ENCODE measurements around the gene KIF1B.
"Not testable (repeated sequence)": the region's sequence is repeated elsewhere in the genome, so short reads cannot be mapped to it uniquely, and the experiment has no call there.

Gene KIF1B

DNA sequence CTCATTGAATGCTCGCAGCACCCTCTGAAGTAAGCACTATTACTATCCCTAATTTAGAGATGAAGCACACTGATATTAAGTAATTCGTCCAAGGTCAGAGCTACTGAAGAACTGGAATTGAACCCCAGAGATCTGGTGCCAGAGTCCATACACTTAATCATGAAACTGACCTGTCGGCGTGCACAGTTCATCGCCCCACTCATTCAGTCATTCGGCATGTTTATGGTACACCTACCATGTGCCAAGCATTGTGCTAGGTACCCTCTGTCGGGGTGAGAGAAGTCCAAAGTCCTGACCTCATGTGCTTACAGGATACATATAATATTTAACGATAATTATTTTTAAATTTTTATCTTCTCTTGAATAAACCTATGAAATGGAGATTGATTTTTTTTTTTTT, 214.3 kb downstream of the KIF1B start:
- peaks cover 13% of the 10 kb centered on the region for H3K36me3 ChIP-seq (ENCODE audit: insufficient read depth, low read length)
- no peaks in the 10 kb centered on the region for H3F3A ChIP-seq (ENCODE audit: insufficient read depth, low read length)
- H3K9ac ChIP-seq (ENCODE audit: low read length) = no peak overlapping the region
- H4K20me1 ChIP-seq (ENCODE audit: insufficient read depth, low read length) = no peaks in the 10 kb centered on the region
- H3K4me1 ChIP-seq (ENCODE audit: insufficient read depth, low read length, severe bottlenecking) = peaks cover 4% of the 10 kb centered on the region
- H3K4me2 ChIP-seq (ENCODE audit: low read length) = no peak overlapping the region
- no peak overlapping the region for H3K27ac ChIP-seq (ENCODE audit: low read depth, low read length, poor library complexity, severe bottlenecking)
- no peaks in the 10 kb centered on the region for H3K27me3 ChIP-seq (ENCODE audit: insufficient read depth, low read length)
- H3K4me3 ChIP-seq (ENCODE audit: low read depth, low read length, poor library complexity, severe bottlenecking) = no peak overlapping the region
- H3K9me3 ChIP-seq (ENCODE audit: low read length) = no peaks in the 10 kb centered on the region
- H3K9me2 ChIP-seq (ENCODE audit: low read depth, low read length) = no peaks in the 10 kb centered on the region
- TF ChIP-seq, protein P1, sequence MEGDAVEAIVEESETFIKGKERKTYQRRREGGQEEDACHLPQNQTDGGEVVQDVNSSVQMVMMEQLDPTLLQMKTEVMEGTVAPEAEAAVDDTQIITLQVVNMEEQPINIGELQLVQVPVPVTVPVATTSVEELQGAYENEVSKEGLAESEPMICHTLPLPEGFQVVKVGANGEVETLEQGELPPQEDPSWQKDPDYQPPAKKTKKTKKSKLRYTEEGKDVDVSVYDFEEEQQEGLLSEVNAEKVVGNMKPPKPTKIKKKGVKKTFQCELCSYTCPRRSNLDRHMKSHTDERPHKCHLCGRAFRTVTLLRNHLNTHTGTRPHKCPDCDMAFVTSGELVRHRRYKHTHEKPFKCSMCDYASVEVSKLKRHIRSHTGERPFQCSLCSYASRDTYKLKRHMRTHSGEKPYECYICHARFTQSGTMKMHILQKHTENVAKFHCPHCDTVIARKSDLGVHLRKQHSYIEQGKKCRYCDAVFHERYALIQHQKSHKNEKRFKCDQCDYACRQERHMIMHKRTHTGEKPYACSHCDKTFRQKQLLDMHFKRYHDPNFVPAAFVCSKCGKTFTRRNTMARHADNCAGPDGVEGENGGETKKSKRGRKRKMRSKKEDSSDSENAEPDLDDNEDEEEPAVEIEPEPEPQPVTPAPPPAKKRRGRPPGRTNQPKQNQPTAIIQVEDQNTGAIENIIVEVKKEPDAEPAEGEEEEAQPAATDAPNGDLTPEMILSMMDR (IDR thresholded peaks at IDR 0.05; ENCODE audit: low read length) = no peak
- TF ChIP-seq EZH2 (IDR thresholded peaks at IDR 0.05; ENCODE audit: borderline replicate concordance, low read length) = no peak
- no peak overlapping the region for H2AFZ ChIP-seq (ENCODE audit: low read length)
- no peaks in the 10 kb centered on the region for H3K79me2 ChIP-seq (ENCODE audit: insufficient read depth, low read length)

DNA sequence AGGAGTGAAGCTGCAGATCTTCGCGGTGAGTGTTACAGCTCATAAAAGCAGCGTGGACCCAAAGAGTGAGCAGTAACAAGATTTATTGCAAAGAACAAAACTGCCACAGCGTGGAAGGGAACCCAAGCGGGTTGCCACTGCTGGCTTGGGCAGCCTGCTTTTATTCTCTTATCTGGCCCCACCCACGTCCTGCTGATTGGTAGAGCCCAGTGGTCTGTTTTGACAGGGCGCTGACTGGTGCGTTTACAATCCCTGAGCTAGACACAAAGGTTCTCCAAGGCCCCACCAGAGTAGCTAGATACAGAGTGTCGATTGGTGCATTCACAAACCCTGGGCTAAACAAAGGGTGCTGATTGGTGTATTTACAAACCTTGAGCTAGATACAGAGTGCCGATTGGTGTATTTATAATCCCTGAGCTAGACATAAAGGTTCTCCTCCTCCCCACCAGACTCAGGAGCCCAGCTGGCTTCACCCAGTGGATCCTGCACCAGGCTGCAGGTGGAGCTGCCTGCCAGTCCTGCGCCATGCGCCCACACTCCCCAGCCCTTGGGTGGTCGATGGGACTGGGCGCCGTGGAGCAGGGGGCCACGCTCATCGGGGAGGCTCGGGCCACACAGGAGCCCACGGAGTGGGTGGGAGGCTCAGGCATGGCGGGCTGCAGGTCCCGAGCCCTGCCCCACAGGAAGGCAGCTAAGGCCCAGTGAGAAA, 215.6 kb downstream of the KIF1B start:
- H3K27ac ChIP-seq (ENCODE audit: low read depth, low read length, poor library complexity, severe bottlenecking); H3K9me2 ChIP-seq (ENCODE audit: low read depth, low read length); H3K4me3 ChIP-seq (ENCODE audit: low read depth, low read length, poor library complexity, severe bottlenecking); H2AFZ ChIP-seq (ENCODE audit: low read length); H4K20me1 ChIP-seq (ENCODE audit: insufficient read depth, low read length); H3K79me2 ChIP-seq (ENCODE audit: insufficient read depth, low read length); H3K9ac ChIP-seq (ENCODE audit: low read length); H3K4me2 ChIP-seq (ENCODE audit: low read length); H3F3A ChIP-seq (ENCODE audit: insufficient read depth, low read length); H3K27me3 ChIP-seq (ENCODE audit: insufficient read depth, low read length); H3K9me3 ChIP-seq (ENCODE audit: low read length); H3K36me3 ChIP-seq (ENCODE audit: insufficient read depth, low read length): not testable (repeated sequence)
- H3K4me1 ChIP-seq (ENCODE audit: insufficient read depth, low read length, severe bottlenecking) = peaks cover 11% of the 10 kb centered on the region

DNA sequence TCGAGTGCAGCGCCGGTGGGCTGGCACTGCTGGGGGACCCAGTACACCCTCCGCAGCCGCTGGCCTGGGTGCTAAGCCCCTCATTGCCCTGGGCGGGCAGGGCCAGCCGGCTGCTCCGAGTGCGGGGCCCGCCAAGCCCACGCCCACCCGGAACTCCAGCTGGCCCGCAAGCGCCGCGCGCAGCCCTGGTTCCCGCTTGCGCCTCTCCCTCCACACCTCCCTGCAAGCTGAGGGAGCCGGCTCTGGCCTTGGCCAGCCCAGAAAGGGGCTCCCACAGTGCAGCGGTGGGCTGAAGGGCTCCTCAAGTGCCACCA, 216.1 kb downstream of the KIF1B start:
- not testable (repeated sequence) for H3F3A ChIP-seq (ENCODE audit: insufficient read depth, low read length); H3K9me2 ChIP-seq (ENCODE audit: low read depth, low read length); H3K9me3 ChIP-seq (ENCODE audit: low read length); H3K9ac ChIP-seq (ENCODE audit: low read length); H3K4me3 ChIP-seq (ENCODE audit: low read depth, low read length, poor library complexity, severe bottlenecking); H4K20me1 ChIP-seq (ENCODE audit: insufficient read depth, low read length); H3K36me3 ChIP-seq (ENCODE audit: insufficient read depth, low read length); H2AFZ ChIP-seq (ENCODE audit: low read length); H3K27ac ChIP-seq (ENCODE audit: low read depth, low read length, poor library complexity, severe bottlenecking); H3K4me2 ChIP-seq (ENCODE audit: low read length); H3K79me2 ChIP-seq (ENCODE audit: insufficient read depth, low read length); H3K27me3 ChIP-seq (ENCODE audit: insufficient read depth, low read length)
- H3K4me1 ChIP-seq (ENCODE audit: insufficient read depth, low read length, severe bottlenecking) = peaks cover 17% of the 10 kb centered on the region

DNA sequence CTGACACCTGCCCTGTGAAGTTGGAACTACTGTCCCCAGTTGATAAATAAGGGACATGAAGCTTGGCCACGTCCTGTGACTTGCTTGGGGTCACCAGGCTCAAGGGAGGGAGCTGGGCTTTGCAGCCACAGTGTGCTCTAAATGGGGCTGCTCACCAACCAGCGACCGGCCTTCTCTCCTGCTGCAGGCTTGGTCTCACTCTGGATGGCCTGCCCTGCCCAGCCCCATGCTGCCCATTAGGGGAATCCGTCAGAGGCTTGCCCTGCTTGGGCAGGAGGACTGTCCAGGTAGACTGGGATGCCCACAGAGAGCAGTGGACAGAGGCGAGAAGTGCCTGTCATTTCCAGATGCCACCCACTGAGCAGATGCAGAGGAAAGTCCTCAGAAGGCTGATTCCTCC, 218.6 kb downstream of the KIF1B start:
- no peak overlapping the region for H3K4me2 ChIP-seq (ENCODE audit: low read length)
- no peaks in the 10 kb centered on the region for H3K79me2 ChIP-seq (ENCODE audit: insufficient read depth, low read length)
- no peak overlapping the region for H3K9ac ChIP-seq (ENCODE audit: low read length)
- no peaks in the 10 kb centered on the region for H3K27me3 ChIP-seq (ENCODE audit: insufficient read depth, low read length)
- no peak overlapping the region for H3K27ac ChIP-seq (ENCODE audit: low read depth, low read length, poor library complexity, severe bottlenecking)
- H4K20me1 ChIP-seq (ENCODE audit: insufficient read depth, low read length) = no peaks in the 10 kb centered on the region
- H3F3A ChIP-seq (ENCODE audit: insufficient read depth, low read length) = no peaks in the 10 kb centered on the region
- H3K36me3 ChIP-seq (ENCODE audit: insufficient read depth, low read length) = no peaks in the 10 kb centered on the region
- no peaks in the 10 kb centered on the region for H3K9me3 ChIP-seq (ENCODE audit: low read length)
- peaks cover 22% of the 10 kb centered on the region for H3K4me1 ChIP-seq (ENCODE audit: insufficient read depth, low read length, severe bottlenecking)
- no peaks in the 10 kb centered on the region for H3K9me2 ChIP-seq (ENCODE audit: low read depth, low read length)
- TF ChIP-seq EZH2 (IDR thresholded peaks at IDR 0.05; ENCODE audit: borderline replicate concordance, low read length) = no peak
- TF ChIP-seq, protein P1 (IDR thresholded peaks at IDR 0.05; ENCODE audit: low read length) = no peak
- H3K4me3 ChIP-seq (ENCODE audit: low read depth, low read length, poor library complexity, severe bottlenecking) = no peak overlapping the region
- no peak overlapping the region for H2AFZ ChIP-seq (ENCODE audit: low read length)

All from OCI-LY1 (cell line).